ENCODE data around the gene ELP4.
"Not testable (repeated sequence)": the region's sequence is repeated elsewhere in the genome, so short reads cannot be mapped to it uniquely, and the experiment has no call there.

Gene ELP4, protein sequence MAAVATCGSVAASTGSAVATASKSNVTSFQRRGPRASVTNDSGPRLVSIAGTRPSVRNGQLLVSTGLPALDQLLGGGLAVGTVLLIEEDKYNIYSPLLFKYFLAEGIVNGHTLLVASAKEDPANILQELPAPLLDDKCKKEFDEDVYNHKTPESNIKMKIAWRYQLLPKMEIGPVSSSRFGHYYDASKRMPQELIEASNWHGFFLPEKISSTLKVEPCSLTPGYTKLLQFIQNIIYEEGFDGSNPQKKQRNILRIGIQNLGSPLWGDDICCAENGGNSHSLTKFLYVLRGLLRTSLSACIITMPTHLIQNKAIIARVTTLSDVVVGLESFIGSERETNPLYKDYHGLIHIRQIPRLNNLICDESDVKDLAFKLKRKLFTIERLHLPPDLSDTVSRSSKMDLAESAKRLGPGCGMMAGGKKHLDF

DNA sequence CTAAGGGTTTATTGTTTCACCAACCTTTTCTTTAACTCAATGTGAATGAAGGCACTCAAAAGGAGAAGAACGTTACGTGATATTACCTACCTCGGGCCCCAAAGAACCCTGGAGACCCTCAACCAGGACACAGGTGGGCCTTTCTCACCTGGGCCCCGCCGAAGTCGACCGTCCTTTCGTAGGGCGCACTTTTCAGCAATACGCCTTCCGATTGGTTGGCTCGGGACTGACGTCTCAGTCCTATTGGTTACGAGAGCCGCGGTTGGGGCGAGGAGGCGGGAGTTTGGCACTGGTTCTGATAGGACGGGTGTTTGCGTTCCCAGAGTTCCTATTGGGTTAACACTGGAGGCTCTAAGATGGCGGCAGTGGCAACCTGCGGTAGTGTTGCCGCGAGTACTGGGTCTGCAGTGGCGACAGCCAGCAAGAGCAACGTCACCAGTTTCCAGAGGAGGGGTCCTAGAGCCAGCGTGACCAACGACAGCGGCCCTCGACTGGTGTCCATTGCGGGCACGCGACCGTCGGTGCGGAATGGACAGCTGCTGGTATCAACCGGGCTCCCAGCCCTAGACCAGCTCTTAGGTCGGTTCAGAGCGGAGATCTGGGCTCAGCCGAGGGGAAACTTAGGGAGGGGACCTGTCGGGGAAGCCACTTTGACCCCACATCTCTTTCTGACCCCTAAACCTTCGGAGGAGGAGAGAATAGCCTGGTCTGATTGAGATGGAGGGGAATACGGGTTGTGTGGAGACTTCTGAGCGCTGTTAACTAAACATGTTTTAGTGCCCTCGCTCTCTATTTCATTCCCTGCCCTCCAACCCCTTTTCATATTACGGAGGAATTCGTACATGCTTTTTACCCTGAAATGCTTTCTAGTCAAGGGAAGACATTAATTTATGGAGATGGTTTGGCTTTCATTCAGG lies at the start of gene ELP4, which contains the start of gene IMMP1L:
TSS of gene ELP4 (plus strand) at position 339 of the 917 bp plus-strand sequence. CDS start at position 357, 18 bp downstream.
TSS of gene IMMP1L (minus strand) at position 194 of the 917 bp plus-strand sequence. CDS start 46,346 bp downstream, outside the sequence.
- DNase-seq (ENCODE audit: low spot score): peak; percentile 98

DNA sequence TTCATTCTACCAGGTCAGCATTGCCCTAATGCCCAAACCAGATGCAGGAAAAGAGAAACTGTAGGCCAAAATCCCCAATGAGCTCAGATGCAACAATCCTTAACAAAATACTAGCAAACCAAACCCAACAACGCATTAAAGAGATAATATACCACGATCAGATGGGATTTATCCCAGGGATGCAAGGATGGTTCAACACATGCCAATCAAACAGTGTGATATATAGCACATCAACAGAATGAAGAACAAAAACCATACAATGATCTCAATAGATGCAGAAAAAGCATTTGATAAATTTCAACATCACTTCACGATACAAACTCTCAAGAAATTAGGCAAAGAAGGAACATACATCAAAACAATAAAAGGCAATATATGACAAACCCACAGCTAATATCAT lies 45.1 kb upstream of the ELP4 start:
- DNase-seq (ENCODE audit: low spot score): no peak

DNA sequence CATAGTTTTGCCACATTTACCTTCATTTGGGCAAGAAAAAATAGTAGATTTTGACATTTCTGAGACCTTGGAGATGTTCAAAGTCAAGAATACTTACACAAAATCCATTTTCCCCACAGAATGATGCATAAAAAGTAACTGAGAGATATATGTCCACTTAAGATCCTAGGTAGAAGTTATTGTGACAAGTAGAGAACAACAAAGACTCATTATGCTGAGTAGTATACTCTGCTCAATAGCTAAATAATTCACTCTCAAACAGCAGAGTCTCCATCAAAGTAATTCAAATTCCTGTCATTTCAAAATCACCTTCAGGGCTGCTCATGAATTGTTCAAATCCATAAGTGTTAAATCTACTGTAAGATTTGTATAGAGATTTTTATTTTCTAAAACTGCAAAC lies 35.5 kb upstream of the ELP4 start:
- DNase-seq (ENCODE audit: low spot score): no peak

DNA sequence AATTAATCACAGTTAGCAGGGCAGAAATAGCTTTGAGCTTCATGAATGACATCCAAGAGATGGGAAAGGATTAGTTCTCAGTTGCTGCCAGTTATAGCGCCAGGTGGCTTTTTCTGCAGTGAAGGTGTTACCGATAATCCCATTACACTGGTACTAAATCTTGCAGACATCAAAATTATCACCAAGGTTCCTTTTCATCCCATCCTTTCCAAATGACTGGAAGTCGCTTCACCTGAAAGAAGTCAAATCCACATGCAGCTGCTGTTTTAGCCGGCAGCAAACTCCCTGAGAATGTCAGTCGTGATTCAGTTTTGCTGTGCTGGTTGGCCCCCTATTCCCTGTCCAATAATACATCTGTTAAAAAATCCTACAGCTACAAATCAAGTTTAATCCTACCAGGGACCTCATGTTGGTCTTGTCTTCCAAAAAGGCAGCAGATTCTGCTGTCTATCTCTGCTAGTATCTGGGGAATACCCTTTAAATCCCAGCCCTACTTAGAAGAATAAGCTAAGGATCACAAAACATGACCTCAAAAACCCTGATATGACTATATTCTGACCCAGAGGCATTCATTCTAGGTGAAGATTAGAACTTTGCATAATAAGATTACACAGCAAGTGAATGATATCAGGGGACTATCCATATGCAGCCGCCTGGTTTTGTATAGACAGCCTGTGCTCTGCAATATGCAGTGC lies 31.9 kb upstream of the ELP4 start:
- no peak for DNase-seq (ENCODE audit: low spot score)

DNA sequence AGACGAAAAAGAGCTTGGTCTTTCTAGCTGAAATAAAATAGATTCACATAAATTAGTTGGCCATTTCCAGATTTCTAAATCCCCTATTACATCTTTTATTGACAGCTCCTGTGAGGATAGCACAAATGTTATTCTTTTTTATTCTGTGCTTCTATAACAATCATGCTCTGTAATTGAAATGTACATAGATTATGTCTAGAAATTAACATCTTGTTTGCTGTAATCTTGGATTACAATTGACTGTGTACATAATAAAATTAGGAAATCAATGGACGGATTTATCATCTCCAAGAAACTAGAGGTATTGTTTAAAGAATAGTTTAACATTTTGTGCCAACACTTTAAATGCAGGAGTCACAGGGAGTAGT lies 31.4 kb upstream of the ELP4 start:
- DNase-seq (ENCODE audit: low spot score): no peak

DNA sequence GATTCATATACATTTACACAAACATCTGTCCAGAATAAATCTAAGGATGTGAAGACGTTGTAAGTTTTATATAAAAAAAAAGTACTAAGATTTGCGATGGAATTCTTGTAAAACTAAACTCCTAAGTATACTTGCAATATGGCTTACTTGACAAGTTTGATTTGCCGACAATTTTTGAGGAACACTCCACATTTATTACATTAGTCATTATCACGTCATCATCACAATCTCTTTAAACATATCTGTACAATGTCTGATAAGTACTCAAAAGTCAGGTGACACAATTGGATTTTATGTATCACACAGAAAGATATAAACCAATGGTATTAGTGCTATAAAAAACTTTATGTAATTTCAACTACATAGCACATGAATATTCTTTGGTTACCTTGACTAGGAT lies 30.5 kb upstream of the ELP4 start:
- no peak for DNase-seq (ENCODE audit: low spot score)

DNA sequence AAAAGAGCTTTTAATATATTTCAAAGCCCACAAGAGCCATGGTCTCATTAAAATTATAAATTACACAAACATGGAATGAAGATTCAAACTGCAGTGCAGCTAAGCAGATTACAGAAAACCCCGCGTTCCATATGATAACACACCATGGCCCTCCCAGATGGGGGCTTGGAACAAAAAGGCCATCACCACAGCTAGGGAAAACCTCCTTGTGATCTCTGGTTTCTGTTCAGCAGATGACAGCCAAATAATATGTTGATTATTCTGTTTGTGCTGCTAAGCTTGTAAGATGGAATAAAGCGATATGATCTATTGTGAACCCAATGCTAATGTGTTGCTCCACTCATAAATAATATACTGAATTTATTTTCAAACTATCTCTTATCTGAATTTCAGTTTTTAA lies 28.6 kb upstream of the ELP4 start:
- DNase-seq (ENCODE audit: low spot score): no peak

DNA sequence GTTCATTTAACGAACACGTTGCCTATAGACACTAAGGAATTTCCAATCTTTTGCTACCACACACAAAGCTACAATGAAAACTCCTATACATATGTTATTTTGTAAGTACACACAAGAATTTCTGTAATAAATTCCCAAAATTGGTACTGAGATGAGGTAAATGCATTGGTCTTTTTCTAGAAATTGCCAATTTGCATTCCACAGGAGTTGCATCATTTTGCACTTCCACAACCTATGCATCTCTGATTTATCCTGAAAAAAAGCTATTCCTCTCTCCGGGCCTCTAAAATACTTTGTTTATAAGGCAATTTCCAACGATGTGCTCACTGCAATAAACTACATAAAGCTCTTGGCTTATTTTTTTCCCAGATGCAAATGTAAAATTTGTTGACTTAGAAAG lies 25.1 kb upstream of the ELP4 start:
- no peak for DNase-seq (ENCODE audit: low spot score)

DNA sequence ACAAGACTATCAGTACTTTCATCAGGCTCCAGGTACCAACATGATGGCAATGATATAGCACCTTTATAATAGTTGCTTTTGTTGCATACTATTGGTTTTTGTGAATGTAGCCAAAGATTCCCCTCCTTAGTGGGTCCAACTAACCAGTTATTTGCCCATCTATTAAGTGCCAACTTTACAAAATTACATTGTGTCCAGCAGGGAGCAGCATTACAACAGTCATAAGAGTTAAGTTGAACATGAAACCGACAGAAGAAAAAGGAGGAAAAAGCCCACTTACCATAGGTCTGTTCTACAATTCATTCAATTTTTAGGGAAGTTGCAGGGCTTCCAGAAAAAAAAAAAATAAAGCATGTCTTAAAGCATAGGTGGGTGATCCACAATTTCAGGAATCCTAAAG lies 21.7 kb upstream of the ELP4 start:
- DNase-seq (ENCODE audit: low spot score): peak; percentile 41

DNA sequence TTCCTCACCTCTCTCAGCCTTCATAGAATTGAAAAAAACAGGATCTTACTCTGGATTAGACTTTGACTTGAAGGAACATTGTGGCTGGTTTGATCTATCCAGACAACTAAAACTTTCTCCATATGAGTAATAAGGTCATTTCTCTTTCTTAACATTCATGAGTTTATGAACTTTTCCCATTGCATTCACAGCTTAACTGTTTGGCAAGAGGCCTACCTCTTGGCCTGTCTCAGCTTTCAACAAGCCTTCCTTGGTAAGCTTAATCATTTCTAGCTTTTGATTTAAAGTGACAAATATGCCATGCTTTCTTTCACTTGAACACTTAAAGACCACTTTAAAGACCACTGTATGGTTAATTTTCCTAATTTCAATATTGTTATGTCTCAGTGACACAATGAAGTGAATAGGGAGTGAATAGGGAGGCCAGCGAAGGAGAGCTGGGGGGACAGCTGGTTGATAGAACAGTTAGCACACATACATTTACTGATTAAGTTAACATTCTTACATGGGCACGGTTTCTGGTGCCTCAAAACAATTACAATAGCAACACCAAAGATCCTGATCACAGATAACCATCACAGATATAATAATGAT lies 17.1 kb upstream of the ELP4 start:
- DNase-seq (ENCODE audit: low spot score): no peak

DNA sequence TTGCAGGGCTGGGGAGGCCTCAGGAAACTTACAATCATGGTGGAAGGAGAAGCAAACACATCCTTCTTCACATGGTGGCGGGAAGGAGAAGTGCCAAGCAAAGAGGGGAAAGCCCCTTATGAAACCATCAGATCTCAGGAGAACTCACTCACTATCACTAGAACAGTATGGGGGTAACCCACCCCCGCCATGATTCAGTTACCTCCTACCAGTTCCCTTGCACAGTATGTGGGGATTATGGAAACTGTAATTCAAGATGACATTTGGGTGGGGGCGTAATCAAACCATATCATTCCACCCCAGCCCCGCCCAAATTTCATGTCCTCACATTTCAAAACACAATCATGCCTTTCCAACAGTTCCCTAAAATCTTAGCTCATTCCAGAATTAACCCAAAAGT lies 16.3 kb upstream of the ELP4 start:
- no peak for DNase-seq (ENCODE audit: low spot score)

DNA sequence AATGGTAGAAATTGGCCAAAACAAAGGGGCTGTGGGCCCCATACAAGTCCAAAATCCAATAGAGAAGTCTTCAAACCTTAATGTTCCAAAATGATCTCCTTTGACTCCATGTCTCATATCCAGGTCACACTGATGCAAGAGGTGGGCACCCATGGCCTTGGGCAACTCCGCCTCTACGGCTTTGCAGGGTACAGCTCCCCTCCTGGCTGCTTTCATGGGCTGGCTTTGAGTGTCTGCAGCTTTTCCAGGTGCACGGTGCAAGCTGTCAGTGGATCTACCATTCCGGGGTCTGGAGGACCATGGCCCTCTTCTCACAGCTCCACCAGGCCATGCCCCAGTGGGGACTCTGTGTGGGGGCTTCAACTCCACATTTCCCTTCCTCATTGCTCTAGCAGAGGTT lies 15.8 kb upstream of the ELP4 start:
- DNase-seq (ENCODE audit: low spot score): not testable (repeated sequence)

DNA sequence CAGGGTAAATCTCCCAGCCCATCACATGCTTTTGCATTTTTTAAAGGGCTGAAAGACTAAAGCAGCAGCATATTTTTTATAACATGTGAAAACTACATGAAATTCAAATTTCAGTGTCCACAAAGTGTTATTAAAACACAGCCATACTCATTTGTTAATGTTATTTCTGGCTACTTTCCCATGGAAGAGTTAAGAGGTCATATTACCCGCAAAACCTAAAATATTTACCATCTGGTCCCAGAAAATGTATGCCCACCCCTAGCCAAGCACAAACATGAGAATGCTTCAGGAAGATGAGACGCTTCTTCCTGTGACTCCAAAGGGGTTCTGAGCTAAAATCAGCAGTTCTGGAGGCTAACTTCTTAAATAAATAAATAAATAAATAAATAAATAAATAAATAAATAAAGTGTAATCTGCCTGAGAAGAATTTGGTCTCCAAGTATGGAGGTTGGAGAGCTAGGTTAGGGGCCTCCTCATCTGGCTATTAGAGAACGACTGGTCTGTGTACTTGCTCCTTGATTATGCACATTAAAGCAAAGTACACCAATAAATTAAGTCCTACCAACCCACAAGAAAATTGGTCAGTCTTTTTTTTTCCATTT lies 9.9 kb upstream of the ELP4 start:
- DNase-seq (ENCODE audit: low spot score): no peak

DNA sequence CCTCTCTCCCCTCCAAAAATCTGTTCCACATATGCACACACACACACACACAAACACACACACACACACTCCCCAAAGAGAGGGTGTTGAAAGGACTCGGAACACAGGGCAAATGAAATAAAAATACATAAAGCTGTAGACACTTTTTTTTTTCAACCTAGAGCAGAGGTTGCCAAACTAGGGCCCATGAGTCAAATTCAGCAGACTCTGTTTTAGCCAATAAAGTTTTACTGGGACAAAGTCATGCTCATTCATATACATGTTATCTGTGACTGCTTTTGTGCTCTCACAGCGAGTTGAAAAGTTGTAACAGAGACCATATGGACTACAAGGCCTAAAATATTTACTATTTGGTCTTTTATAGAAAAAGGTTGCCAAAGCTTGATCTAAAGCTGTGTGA lies 9.0 kb upstream of the ELP4 start:
- no peak for DNase-seq (ENCODE audit: low spot score)

DNA sequence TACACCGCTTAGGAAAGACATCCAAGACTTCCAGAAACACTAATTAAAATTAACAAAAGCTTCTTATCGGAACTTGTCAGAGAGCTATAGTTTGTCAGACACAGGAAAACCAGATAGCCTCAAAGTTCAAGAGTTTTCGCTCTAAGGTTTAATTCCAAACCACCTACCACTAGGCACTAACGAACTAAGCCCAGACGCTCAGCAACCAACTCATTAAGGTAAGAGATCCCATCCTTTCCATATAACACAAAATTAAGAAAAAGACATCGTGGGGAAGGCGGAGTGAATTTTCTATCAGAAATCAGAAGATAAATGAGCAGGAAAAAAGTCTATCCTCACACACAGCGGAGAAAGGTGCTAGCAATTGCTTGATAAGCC lies 527 bp upstream of the ELP4 start:
- DNase-seq (ENCODE audit: low spot score): no peak

DNA sequence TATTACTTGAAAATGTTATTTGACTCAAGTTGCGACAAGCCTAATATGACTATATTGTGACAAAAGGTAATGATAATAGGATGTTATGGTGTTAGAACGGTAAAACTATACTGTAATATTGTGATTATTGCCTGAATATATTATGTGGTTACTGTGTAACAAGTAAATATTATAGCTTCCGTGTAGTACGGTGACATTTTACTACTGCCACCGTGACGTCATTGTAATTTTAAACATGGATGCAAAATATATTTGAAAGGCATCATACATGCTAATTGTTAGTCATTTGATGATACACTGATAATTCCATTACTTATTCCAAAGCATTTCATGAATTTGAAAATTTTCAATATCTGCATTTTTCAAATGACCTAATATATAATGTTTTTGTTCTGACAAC lies 2.5 kb downstream of the ELP4 start:
- no peak for DNase-seq (ENCODE audit: low spot score)

DNA sequence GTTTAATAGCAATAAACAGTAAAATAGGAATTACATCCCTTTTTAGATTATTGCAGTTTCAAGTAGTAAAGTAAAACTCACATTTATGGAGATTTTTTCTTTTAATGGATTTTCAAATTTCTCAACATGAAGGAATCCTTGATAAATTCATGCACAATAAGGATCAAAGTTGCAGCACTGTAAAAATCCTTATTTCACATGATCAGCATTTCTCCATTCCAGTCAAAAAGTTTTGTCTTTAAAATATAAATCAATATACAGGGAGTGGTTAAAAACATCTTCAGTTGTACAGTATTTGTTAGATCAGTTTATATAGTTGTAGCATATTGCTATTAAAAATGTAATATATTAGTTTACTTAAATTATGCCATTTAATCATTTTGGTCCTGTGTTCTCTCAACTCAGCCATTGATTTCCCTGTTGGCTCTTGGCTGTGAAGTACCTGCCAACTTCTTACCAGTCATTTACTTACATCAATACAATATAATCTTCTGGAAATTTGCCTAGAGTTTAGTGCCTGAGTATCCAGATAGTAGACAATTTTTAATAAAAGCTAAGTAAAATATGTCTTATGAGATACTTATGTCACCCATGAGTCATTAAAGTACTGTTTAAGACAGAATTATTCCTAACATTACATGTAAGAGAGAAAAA lies 12.1 kb downstream of the ELP4 start:
- no peak for DNase-seq (ENCODE audit: low spot score)

DNA sequence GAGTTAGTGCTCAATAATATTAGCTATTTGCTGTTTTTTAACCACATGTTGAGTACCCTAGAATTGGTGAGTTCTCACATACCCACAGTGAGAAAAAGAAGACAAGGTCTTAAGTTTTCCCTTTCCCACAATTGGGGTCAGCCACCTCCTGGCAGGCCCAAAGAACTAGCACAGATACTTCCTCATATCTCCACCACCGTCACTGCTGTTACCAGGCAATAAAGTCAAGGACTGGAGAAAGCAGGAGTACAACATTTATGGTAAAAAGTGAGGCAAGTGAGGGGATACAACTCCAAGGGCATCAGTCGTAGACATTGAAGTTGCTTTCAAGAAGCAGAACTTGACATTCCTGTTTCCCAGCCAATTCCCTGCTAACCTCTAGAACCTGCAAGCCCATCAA lies 19.6 kb downstream of the ELP4 start:
- DNase-seq (ENCODE audit: low spot score): no peak

DNA sequence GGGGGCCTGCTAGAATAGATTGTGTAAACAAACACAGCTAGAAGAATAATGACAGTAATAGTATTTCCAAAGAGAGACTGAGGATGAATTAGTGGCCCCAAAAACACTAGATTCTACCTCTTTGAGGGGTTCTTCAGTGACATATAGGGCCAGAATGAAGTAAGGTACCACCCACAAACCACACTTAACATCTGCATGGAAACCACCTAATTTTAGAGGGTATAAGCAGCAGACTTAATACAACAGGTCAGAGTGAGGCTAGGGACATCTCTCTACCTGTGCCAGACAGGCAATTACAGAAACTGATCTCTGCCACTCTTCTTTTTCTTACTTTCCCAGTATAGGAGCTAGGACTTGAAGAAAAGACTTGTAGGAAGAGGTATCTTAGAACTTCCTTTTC lies 20.1 kb downstream of the ELP4 start:
- no peak for DNase-seq (ENCODE audit: low spot score)

DNA sequence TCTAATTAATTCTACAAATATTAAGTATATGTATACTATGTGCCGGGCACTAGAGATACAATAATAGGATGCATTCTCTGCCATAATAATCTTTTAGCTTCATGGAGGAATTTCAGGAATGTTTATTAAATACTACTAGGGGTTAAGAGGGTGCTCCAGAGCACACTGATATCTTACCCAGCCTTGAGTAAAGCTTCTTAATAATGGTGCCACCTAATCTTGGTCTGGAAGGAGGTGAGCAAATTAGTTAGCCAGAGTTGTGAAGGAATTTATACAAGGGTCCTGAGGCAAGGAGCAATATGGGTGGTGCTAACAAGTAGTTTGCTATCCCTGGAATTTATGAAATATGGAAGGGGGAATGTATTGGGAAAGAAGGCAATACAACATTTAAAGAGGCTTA lies 21.7 kb downstream of the ELP4 start:
- DNase-seq (ENCODE audit: low spot score): no peak

DNA sequence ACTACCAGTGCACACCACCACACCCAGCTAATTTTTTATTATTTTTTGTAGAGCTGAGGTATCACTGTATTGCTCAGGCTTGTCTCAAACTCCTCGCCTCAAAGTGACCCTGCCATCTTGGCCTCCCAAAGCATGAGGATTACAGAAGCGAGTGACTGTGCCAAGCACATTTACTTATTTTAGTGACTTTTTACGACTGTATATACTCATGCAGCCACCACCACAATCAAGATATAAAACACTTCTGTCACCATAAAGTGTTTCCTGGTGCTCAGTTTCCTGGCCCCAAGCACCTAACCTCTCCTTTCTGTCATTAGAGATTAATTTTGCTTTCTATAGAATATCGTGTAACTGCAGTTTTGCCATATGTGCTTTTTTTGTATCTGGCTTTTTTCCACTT lies 25.9 kb downstream of the ELP4 start:
- no peak for DNase-seq (ENCODE audit: low spot score)
